Stimulated activated CD8-positive, alpha-beta memory T cell treated with anti-CD3 and anti-CD28 coated beads, Interleukin-7, amount 100 ng/mL, for 48 hours (primary cell): ENCODE data around the gene CDH24.
"Not testable (repeated sequence)": the region's sequence is repeated elsewhere in the genome, so short reads cannot be mapped to it uniquely, and the experiment has no call there.

Source experiments
- DNase-seq, 2 donors: peaks; one replicate each; pipeline ENCODE4 v3.0.0-alpha.2; 2020; ENCODE audit warnings: low read depth in 1 of 2; ENCODE audit errors: extremely low read depth in 1 of 2

The CDH24 gene

GRCh38 chr14:23021434-23021833, 35.9 kb downstream of the CDH24 start:
- DNase-seq = no peak

GRCh38 chr14:23020143-23021128, 36.9 kb downstream of the CDH24 start:
- DNase-seq = no peak

- no peak for DNase-seq
Observed at GRCh38 chr14:23018107-23018506, 39.2 kb downstream of the CDH24 start.

- DNase-seq = no peak
Observed at GRCh38 chr14:23017091-23017490, 40.2 kb downstream of the CDH24 start.

GRCh38 chr14:23015618-23016017, 41.7 kb downstream of the CDH24 start:
- DNase-seq = no peak

GRCh38 chr14:23013749-23014054, 43.6 kb downstream of the CDH24 start:
- not testable (repeated sequence) for DNase-seq

GRCh38 chr14:23013054-23013748, 44.1 kb downstream of the CDH24 start:
- no peak for DNase-seq

GRCh38 chr14:23009939-23010726, 47.2 kb downstream of the CDH24 start, which contains the start of gene C14orf93:
TSS of gene C14orf93 (minus strand) at chr14:23010143. CDS start at chr14:22999023, 11,120 bp downstream.
- peak; percentile 58 to 72 for DNase-seq

GRCh38 chr14:23009483-23009938, 47.8 kb downstream of the CDH24 start:
- DNase-seq = no peak

- DNase-seq = no peak
Observed at GRCh38 chr14:23008831-23009230, 48.5 kb downstream of the CDH24 start.

GRCh38 chr14:23006544-23007419, 50.5 kb downstream of the CDH24 start:
- DNase-seq = peak; percentile 95

- DNase-seq = no peak
Observed at GRCh38 chr14:23006188-23006534, 51.2 kb downstream of the CDH24 start.

- no peak for DNase-seq
Observed at GRCh38 chr14:23005451-23006187, 51.7 kb downstream of the CDH24 start.

GRCh38 chr14:23004274-23004673, 53.0 kb downstream of the CDH24 start:
- DNase-seq = not testable (repeated sequence)

GRCh38 chr14:23002592-23002991, 54.7 kb downstream of the CDH24 start:
- no peak for DNase-seq

- DNase-seq = no peak
Observed at GRCh38 chr14:23000860-23001259, 56.5 kb downstream of the CDH24 start.

- DNase-seq = no peak
Observed at GRCh38 chr14:22998329-22999012, 58.8 kb downstream of the CDH24 start.

- no peak for DNase-seq
Observed at GRCh38 chr14:22997676-22998323, 59.5 kb downstream of the CDH24 start.
